K562 (cell line): ENCODE measurements around the gene SLC16A6. TPM values are rescaled to one million over a fixed set of nuclear protein-coding genes. Genes with fewer than 3 reads are reported as not detected.
"Not testable (repeated sequence)": the region's sequence is repeated elsewhere in the genome, so short reads cannot be mapped to it uniquely, and the experiment has no call there.

Experiments used
- ATAC-seq: fragments of 200-7000 bp; cut with Tn5 transposase; 3 replicates; pipeline ENCODE4 v1.9.1; 2020; ENCODE audit warnings: moderate library complexity
- BruUV-seq: library from RNA; stranded (reverse); fragments of 400-500 nt; replicated peaks from 2 replicates; lab custom pipeline; 2021; lab: Mats Ljungman, UMichigan
- CTCF ChIA-PET: fragments of 300-600 bp; formaldehyde crosslinking; extraction: SDS; loops from one replicate; lab custom pipeline; 2021; ENCODE audit warnings: low intra/inter-chr PET ratio; lab: Yijun Ruan, JAX
- POLR2A ChIA-PET: fragments of 300-600, 350-650 bp; sonication (Branson Sonifier 250); formaldehyde crosslinking; extraction: SDS; loops from one replicate; lab custom pipeline; 2021; ENCODE audit warnings: antibody characterized with exemption, inconsistent platforms; lab: Yijun Ruan, JAX
- DNase-seq, 4 experiments: peaks; one replicate each; pipeline versions ENCODE4 v3.0.0 to v3.0.0-alpha.2; 2011 to 2018; ENCODE audit warnings: low spot score in 3 of 4, mixed read lengths in 3 of 4; ENCODE audit errors: extremely low read depth in 1 of 4
- FAIRE-seq: peaks from 2 replicates; lab custom pipeline; 2011; peaks lifted over from hg19 to GRCh38; lab: Jason Lieb, UNC
- H2AFZ ChIP-seq: 2 replicates; pipeline ENCODE4 v1.6.0; 2011; ENCODE audit warnings: low read depth, low read length, control low read depth, inconsistent platforms
- H3K27ac ChIP-seq: fragments of 200-600 bp; 3 replicates; pipeline ENCODE4 v1.8.0; 2011; ENCODE audit warnings: low read depth, mild to moderate bottlenecking, control low read depth, inconsistent platforms, low read length, moderate library complexity, mixed read lengths; ENCODE audit errors: extremely low read depth
- H3K27me3 ChIP-seq, 2 experiments: fragments of 300-600 bp in 1 of 2; 2 replicates in 1 of 2; 3 replicates in 1 of 2; pipeline versions ENCODE4 v1.6.0 to v1.8.0; 2011; ENCODE audit warnings: inconsistent platforms in 2 of 2, low read length in 2 of 2, mild to moderate bottlenecking in 1 of 2, mixed read lengths in 1 of 2, moderate library complexity in 1 of 2; ENCODE audit not compliant: control insufficient read depth in 2 of 2, insufficient read depth in 2 of 2
- H3K36me3 ChIP-seq: fragments of 300-600 bp; 3 replicates; pipeline ENCODE4 v1.8.0; 2011; ENCODE audit warnings: mild to moderate bottlenecking, low read length, inconsistent platforms; ENCODE audit not compliant: control insufficient read depth, insufficient read depth
- H3K4me1 ChIP-seq, 2 experiments: fragments of 200-600 bp in 1 of 2; replicated peaks in 1 of 2; 2 replicates in 1 of 2; 3 replicates in 1 of 2; pipeline versions ENCODE4 v1.5.1 to v1.8.0; 2011; ENCODE audit warnings: inconsistent platforms in 2 of 2, low read length in 2 of 2, mild to moderate bottlenecking in 1 of 2, mixed read lengths in 1 of 2, moderate library complexity in 1 of 2; ENCODE audit not compliant: control insufficient read depth in 2 of 2, insufficient read depth in 2 of 2
- H3K4me2 ChIP-seq: 2 replicates; pipeline ENCODE4 v1.6.1; 2011; ENCODE audit warnings: low read length, control low read depth, inconsistent platforms, mixed read lengths; ENCODE audit not compliant: insufficient read depth
- H3K4me3 ChIP-seq: fragments of 200-600 bp; sonication (generic), shearing (Covaris generic); 2 replicates; pipeline ENCODE4 v1.5.1; 2016; ENCODE audit warnings: control low read depth, inconsistent platforms
- H3K79me2 ChIP-seq: fragments of 200-600 bp; 3 replicates; pipeline ENCODE4 v1.8.0; 2011; ENCODE audit warnings: low read length, inconsistent platforms; ENCODE audit not compliant: control insufficient read depth, insufficient read depth
- H3K9ac ChIP-seq, 2 experiments: 2 replicates each; pipeline versions ENCODE4 v1.6.0 to v1.6.1; 2011; ENCODE audit warnings: low read depth in 2 of 2, low read length in 2 of 2, control low read depth in 1 of 2, inconsistent platforms in 1 of 2, mild to moderate bottlenecking in 1 of 2, mixed read lengths in 1 of 2; ENCODE audit not compliant: insufficient read depth in 1 of 2
- H3K9me1 ChIP-seq: one replicate; pipeline ENCODE4 v1.6.0; 2011; ENCODE audit warnings: inconsistent platforms, mild to moderate bottlenecking, low read length, moderate library complexity; ENCODE audit not compliant: control insufficient read depth, insufficient read depth
- H3K9me3 ChIP-seq: replicated peaks from 2 replicates; pipeline ENCODE4 v1.5.1; 2011; ENCODE audit warnings: low read depth, low read length, inconsistent platforms; ENCODE audit not compliant: control insufficient read depth, insufficient read depth
- H4K20me1 ChIP-seq: replicated peaks from 2 replicates; pipeline ENCODE4 v1.6.1; 2011; ENCODE audit warnings: low read length, inconsistent platforms, mixed read lengths; ENCODE audit not compliant: control insufficient read depth, insufficient read depth
- CREBBP ChIP-seq: IDR thresholded peaks from one replicate; pipeline ENCODE4 v1.6.1; 2012; ENCODE audit warnings: low read depth, mild to moderate bottlenecking, control low read depth, inconsistent platforms, low read length
- EP400 ChIP-seq: fragments of 450-650 bp; IDR thresholded peaks from 2 replicates; pipeline ENCODE4 v1.6.1; 2017; ENCODE audit warnings: antibody characterized with exemption, mild to moderate bottlenecking, moderate library complexity
- HOMEZ ChIP-seq: fragments of 250-450 bp; sonication (Bioruptor Pico); IDR thresholded peaks from 2 replicates; pipeline ENCODE4 v1.4.0; 2020; ENCODE audit warnings: mild to moderate bottlenecking, moderate library complexity
- MNT ChIP-seq, 2 experiments: fragments of 450-650 bp; conservative IDR thresholded peaks; 2 replicates each; pipeline ENCODE4 v1.6.1; 2017; ENCODE audit warnings: mild to moderate bottlenecking in 2 of 2, moderate library complexity in 2 of 2
- NR2C2 ChIP-seq, 2 experiments: fragments of 200-800 bp in 1 of 2; sonication (Bioruptor generic) in 1 of 2; sonication (generic) in 1 of 2; formaldehyde crosslinking in 1 of 2; IDR thresholded peaks; 2 replicates each; pipeline versions ENCODE4 v1.6.1 to v1.8.0; 2016 to 2022; ENCODE audit warnings: mild to moderate bottlenecking in 1 of 2, missing compliant biosample characterization in 1 of 2, missing genetic modification characterization in 1 of 2, missing genetic modification reagents in 1 of 2
- TBP ChIP-seq: optimal IDR thresholded peaks from 2 replicates; pipeline ENCODE3; 2011; ENCODE audit warnings: low read depth, low read length, improper control_type of control experiment
- ZNF76 ChIP-seq: fragments of 250-450 bp; sonication (Bioruptor Pico); IDR thresholded peaks from 2 replicates; pipeline ENCODE4 v1.4.0; 2020; ENCODE audit warnings: mild to moderate bottlenecking, moderate library complexity, borderline replicate concordance
- WGBS: fragments of 100-300 bp; shearing (Covaris generic); methylation state at CpG from one replicate; pipeline ENCODE4 v1.1.6; 2016; ENCODE audit warnings: low coverage, mixed read lengths; ENCODE audit not compliant: insufficient coverage; ENCODE audit errors: missing lambda C conversion rate; 5-methylcytosine and 5-hydroxymethylcytosine counted together
- in situ Hi-C: fragments of 300-500 bp; cut with MboI; formaldehyde crosslinking; loops from 4 replicates; pipeline ENCODE4 v1.15.0; 2018; ENCODE audit warnings: inconsistent platforms, mixed read lengths
- intact Hi-C: fragments of 100-400 bp; cut with micrococcal nuclease; formaldehyde crosslinking; loops from 2 replicates; pipeline ENCODE4 v1.14.2; 2022
- polyA plus RNA-seq, 8 experiments: library from polyadenylated mRNA; depleted of rRNA in 4 of 8; stranded (reverse) in 5 of 8; unstranded in 3 of 8; fragments of >200 nt; fragmentation: Nextera tagmentation in 2 of 8; fragmentation: Illumina TruSeq in 1 of 8; extraction: Ambion mirVana in 2 of 8; extraction: Trizol in 1 of 8; gene quantifications; 2 replicates each; pipeline versions ENCODE4 v1.2.1 to v1.2.3, GENCODE V29; 2011 to 2014; ENCODE audit warnings: inconsistent platforms in 1 of 8, missing spikeins in 1 of 8
- total RNA-seq, 7 experiments: library from RNA; depleted of rRNA in 6 of 7; stranded (reverse); fragments of >200 nt in 6 of 7; fragmentation: Illumina TruSeq in 2 of 7; extraction: Trizol in 2 of 7; gene quantifications; 2 replicates each; pipeline versions ENCODE4 v1.2.1 to v1.2.3, GENCODE V29; 2011 to 2021; ENCODE audit warnings: low replicate concordance in 1 of 7
- TF ChIP-seq, protein P1 (sequence below): sonication (generic); formaldehyde crosslinking; IDR thresholded peaks from 2 replicates; pipeline ENCODE4 v1.8.0; 2022; ENCODE audit warnings: missing genetic modification reagents, mild to moderate bottlenecking, moderate library complexity, borderline replicate concordance

SLC16A6 gene
- total and polyA plus RNA-seq, 9 of the 15 experiments (the other 6 are each of a cell fraction or from before 2014, with no cell fraction given): 0.05 to 0.31 (median 0.15) TPM

GRCh38 chr17:68273722-68274121 is 17.2 kb downstream of the SLC16A6 start (continued):
- TF ChIP-seq MNT (conservative IDR thresholded peaks at IDR 0.05) (no peak), NR2C2 (CRISPR knock-in tag; IDR thresholded peaks at IDR 0.05) (no peak), NR2C2 (tag; IDR thresholded peaks at IDR 0.05) (no peak), HOMEZ (no peak), EP400 (no peak), TBP (no peak), ZNF76 (CRISPR knock-in tag) (no peak), CREBBP (no peak)
- TF ChIP-seq, protein P1, sequence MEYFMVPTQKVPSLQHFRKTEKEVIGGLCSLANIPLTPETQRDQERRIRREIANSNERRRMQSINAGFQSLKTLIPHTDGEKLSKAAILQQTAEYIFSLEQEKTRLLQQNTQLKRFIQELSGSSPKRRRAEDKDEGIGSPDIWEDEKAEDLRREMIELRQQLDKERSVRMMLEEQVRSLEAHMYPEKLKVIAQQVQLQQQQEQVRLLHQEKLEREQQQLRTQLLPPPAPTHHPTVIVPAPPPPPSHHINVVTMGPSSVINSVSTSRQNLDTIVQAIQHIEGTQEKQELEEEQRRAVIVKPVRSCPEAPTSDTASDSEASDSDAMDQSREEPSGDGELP (CRISPR knock-in tag): no peak
- TF ChIP-seq, all 486 proteins: peak for 0

DNA sequence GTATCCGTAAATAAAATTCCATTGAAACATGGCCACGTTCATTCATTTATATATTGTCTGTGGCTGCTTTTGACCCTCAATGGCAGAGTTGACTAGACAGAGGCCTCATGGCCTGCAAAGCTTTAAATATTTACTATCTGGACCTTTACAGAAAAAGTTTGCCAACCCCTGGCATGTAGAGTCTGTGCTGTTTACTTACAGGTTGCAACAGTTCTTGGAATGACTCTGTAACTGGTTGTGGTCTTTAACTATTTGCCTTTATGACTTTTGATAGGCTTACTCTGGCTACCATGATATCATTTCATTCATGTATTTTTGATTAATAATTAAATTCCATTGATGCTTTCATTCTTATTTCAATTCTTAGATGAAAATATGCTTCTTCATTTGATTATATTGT is 25.1 kb downstream of the SLC16A6 start:
- H3K4me2 ChIP-seq, H3K9ac ChIP-seq, H4K20me1 ChIP-seq, FAIRE-seq, DNase-seq, BruUV-seq, H3K27ac ChIP-seq, H3K9me3 ChIP-seq, H3K79me2 ChIP-seq, H3K4me3 ChIP-seq, H3K4me1 ChIP-seq, H2AFZ ChIP-seq, H3K27me3 ChIP-seq, POLR2A ChIA-PET, H3K36me3 ChIP-seq, ATAC-seq, H3K9me1 ChIP-seq: not testable (repeated sequence)
- CTCF ChIA-PET: interaction anchor here (1.1 kb wide), 1 partner anchor 168 kb away, joined by 3 read pairs; no protein-coding TSS in a partner anchor
- intact Hi-C loops: loop anchor here (10.0 kb wide), 3 partner anchors 129 to 499 kb away; no protein-coding TSS in a partner anchor
- in situ Hi-C loops: loop anchor here (25.0 kb wide), 1 partner anchor 496 kb away; no protein-coding TSS in a partner anchor
- WGBS: 10% methylated on average over 2 of the region's 2 CpGs
